Regular cardiac myocyte (primary cell): Measurements from ENCODE around the gene HUNK. TPM values are rescaled to one million over a fixed set of nuclear protein-coding genes. Genes with fewer than 3 reads are reported as not detected.

ENCODE experiments used
- total RNA-seq: library from RNA; depleted of rRNA; stranded (reverse); fragments of >200 nt; gene quantifications from 2 replicates; pipeline ENCODE4 v1.2.3, GENCODE V29; 2014

Gene HUNK
- total RNA-seq = not detected in 2 replicates

GRCh38 chr21:31872452-31873274, at the start of gene HUNK:
HUNK (plus strand) TSS chr21:31873020; CDS start chr21:31873675, 655 bp downstream.

Other genes with a start within 250 kb of the HUNK start
- gene SOD1, start 213.3 kb upstream of the HUNK start, total RNA-seq = 304 and 451 TPM in 2 replicates
- 2.5 and 2.7 TPM in 2 replicates for gene SCAF4, start 140.9 kb upstream of the HUNK start, total RNA-seq